Neural progenitor cell (in vitro differentiated cells): ENCODE data around the gene SAMD3. TPM values are rescaled to one million over a fixed set of nuclear protein-coding genes. Genes with fewer than 3 reads are reported as not detected.

Experiments used
- DNase-seq: peaks from one replicate; pipeline ENCODE4 v3.0.0-alpha.2; 2016; ENCODE audit warnings: low spot score
- H2AFZ ChIP-seq: fragments of 200-600 bp; sonication (generic); replicated peaks from 2 replicates; pipeline ENCODE4 v1.6.1; 2016; ENCODE audit warnings: antibody characterized with exemption
- H3F3A ChIP-seq: fragments of 200-600 bp; sonication (generic); 2 replicates; pipeline ENCODE4 v1.6.1; 2016; ENCODE audit warnings: antibody characterized with exemption, low read depth
- H3K27ac ChIP-seq: fragments of 200-600 bp; sonication (generic); 2 replicates; pipeline ENCODE4 v1.5.1; 2016; ENCODE audit warnings: mild to moderate bottlenecking
- H3K27me3 ChIP-seq: fragments of 200-600 bp; sonication (generic); 2 replicates; pipeline ENCODE4 v1.6.1; 2016; ENCODE audit warnings: mild to moderate bottlenecking, moderate library complexity
- H3K36me3 ChIP-seq: fragments of 200-600 bp; sonication (generic); 2 replicates; pipeline ENCODE4 v1.5.1; 2016
- H3K4me1 ChIP-seq: fragments of 200-600 bp; sonication (generic); 2 replicates; pipeline ENCODE4 v1.6.1; 2016; ENCODE audit warnings: mixed run types
- H3K4me2 ChIP-seq: fragments of 200-600 bp; sonication (generic); 2 replicates; pipeline ENCODE4 v1.6.1; 2016
- H3K4me3 ChIP-seq: fragments of 200-600 bp; sonication (generic); 2 replicates; pipeline ENCODE4 v1.5.1; 2016
- H3K79me2 ChIP-seq: fragments of 200-600 bp; sonication (generic); 2 replicates; pipeline ENCODE4 v1.6.1; 2016; ENCODE audit warnings: low read depth
- H3K9ac ChIP-seq: fragments of 200-600 bp; sonication (generic); 2 replicates; pipeline ENCODE4 v1.6.1; 2016
- H3K9me3 ChIP-seq: fragments of 200-600 bp; sonication (generic); 2 replicates; pipeline ENCODE4 v1.5.1; 2016; ENCODE audit warnings: low read depth
- H4K20me1 ChIP-seq: fragments of 200-600 bp; sonication (generic); 2 replicates; pipeline ENCODE4 v1.6.1; 2016; ENCODE audit warnings: low read depth
- H3K27ac Mint-ChIP-seq: 3 replicates; pipeline ENCODE4 v1.8.0; 2021; ENCODE audit warnings: mixed read lengths
- H3K27me3 Mint-ChIP-seq: 2 replicates; pipeline ENCODE4 v1.8.0; 2022; ENCODE audit warnings: low read depth, mild to moderate bottlenecking, inconsistent platforms, moderate library complexity, mixed read lengths; ENCODE audit not compliant: insufficient read depth
- H3K36me3 Mint-ChIP-seq: 3 replicates; pipeline ENCODE4 v1.8.0; 2021; ENCODE audit warnings: mixed read lengths
- H3K4me1 Mint-ChIP-seq: 3 replicates; pipeline ENCODE4 v1.8.0; 2021; ENCODE audit warnings: mixed read lengths
- H3K4me3 Mint-ChIP-seq: 3 replicates; pipeline ENCODE4 v1.8.0; 2021; ENCODE audit warnings: mild to moderate bottlenecking, moderate library complexity, mixed read lengths
- H3K9me3 Mint-ChIP-seq: 3 replicates; pipeline ENCODE4 v1.8.0; 2020; ENCODE audit warnings: mixed read lengths
- EZH2 ChIP-seq: fragments of 200-600 bp; sonication (generic); IDR thresholded peaks from 2 replicates; pipeline ENCODE4 v1.6.1; 2017; ENCODE audit warnings: antibody characterized with exemption, mild to moderate bottlenecking, moderate library complexity
- EZH2phosphoT487 ChIP-seq: fragments of 200-600 bp; sonication (generic); IDR thresholded peaks from 2 replicates; pipeline ENCODE4 v1.6.1; 2017; ENCODE audit warnings: antibody characterized with exemption
- total RNA-seq: library from RNA; depleted of rRNA; stranded (reverse); fragments of >200 nt; gene quantifications from 2 replicates; pipeline ENCODE4 v1.2.3, GENCODE V29; 2015; ENCODE audit warnings: low replicate concordance
- TF ChIP-seq, protein P1 (sequence below): fragments of 200-600 bp; sonication (generic); IDR thresholded peaks from 2 replicates; pipeline ENCODE4 v1.5.1; 2017; ENCODE audit warnings: antibody characterized with exemption, mild to moderate bottlenecking

SAMD3 gene
- total RNA-seq, 1 donor from 2014 or later: 2.0 TPM

DNA sequence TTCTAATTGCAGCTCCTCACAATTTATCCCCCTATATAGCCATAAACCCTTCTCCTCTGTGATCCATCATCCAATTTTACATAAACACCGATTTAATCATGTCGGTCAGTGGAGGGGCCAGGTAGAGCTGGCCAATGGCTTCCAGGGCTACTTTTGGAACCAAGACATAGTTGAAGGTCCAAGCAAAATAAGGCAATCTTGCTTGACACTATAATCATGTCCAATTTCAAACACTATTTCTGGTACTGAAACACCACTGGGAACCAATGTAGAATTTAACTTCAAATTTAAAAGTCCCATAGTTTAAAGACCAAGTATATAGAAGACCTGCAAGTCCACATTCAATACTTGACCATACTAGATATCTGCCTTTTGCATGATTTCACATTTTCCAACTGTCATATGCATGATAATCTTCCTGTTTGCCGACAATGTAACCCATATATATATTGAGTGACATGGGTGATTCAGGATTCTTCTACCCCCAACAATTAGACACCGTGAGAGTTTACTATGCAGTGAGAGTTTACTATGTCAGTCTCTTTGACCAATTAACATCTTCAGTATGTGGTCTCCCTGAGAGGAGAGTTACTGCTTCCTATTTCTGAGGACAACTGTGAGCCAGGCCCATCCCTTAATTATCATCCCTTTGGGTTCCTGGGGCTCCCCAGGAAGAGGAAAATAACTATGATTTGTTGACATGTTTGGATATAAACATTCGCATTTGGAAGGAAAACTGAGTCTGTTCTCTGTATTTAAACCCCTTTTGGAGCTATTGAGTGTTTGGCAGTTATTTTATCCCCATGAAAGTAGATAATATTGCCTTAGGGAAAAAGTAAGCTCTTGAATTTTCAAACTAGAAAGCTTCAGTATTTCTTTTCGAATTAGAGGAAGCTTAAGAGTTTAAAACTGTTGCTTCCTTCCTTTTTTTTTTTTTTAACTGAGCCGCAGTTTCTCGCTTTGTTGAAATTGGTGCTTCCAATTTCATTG, 31.8 kb downstream of the SAMD3 start:
- Histone ChIP-seq H3K4me2 (no peak overlapping the region), H3F3A (no peaks in the 10 kb centered on the region), H3K27ac (no peak overlapping the region), H3K9ac (no peak overlapping the region), H2AFZ (no peak overlapping the region), H3K27me3 (no peaks in the 10 kb centered on the region), H3K4me3 (no peak overlapping the region), H3K4me1 (no peaks in the 10 kb centered on the region), H4K20me1 (no peaks in the 10 kb centered on the region), H3K36me3 (no peaks in the 10 kb centered on the region), H3K9me3 (no peaks in the 10 kb centered on the region), H3K79me2 (no peaks in the 10 kb centered on the region)
- Mint-ChIP-seq H3K4me3 (no peak overlapping the region), H3K9me3 (peaks cover 26% of the 10 kb centered on the region), H3K27me3 (peaks cover 7% of the 10 kb centered on the region), H3K36me3 (peaks cover 2% of the 10 kb centered on the region), H3K27ac (no peak overlapping the region), H3K4me1 (peaks cover 3% of the 10 kb centered on the region)
- no peak for TF ChIP-seq EZH2phosphoT487
- TF ChIP-seq EZH2: no peak
- TF ChIP-seq, protein P1, sequence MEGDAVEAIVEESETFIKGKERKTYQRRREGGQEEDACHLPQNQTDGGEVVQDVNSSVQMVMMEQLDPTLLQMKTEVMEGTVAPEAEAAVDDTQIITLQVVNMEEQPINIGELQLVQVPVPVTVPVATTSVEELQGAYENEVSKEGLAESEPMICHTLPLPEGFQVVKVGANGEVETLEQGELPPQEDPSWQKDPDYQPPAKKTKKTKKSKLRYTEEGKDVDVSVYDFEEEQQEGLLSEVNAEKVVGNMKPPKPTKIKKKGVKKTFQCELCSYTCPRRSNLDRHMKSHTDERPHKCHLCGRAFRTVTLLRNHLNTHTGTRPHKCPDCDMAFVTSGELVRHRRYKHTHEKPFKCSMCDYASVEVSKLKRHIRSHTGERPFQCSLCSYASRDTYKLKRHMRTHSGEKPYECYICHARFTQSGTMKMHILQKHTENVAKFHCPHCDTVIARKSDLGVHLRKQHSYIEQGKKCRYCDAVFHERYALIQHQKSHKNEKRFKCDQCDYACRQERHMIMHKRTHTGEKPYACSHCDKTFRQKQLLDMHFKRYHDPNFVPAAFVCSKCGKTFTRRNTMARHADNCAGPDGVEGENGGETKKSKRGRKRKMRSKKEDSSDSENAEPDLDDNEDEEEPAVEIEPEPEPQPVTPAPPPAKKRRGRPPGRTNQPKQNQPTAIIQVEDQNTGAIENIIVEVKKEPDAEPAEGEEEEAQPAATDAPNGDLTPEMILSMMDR: no peak
- no peak for DNase-seq

GRCh38 chr6:130189531-130190397, 33.0 kb downstream of the SAMD3 start:
- no peak overlapping the region for H3K27ac Mint-ChIP-seq
- Histone ChIP-seq H3K27ac (no peak overlapping the region), H3K4me3 (no peak overlapping the region), H4K20me1 (no peaks in the 10 kb centered on the region), H2AFZ (no peak overlapping the region), H3K36me3 (no peaks in the 10 kb centered on the region), H3K9me3 (no peaks in the 10 kb centered on the region), H3K79me2 (no peaks in the 10 kb centered on the region), H3K4me2 (no peak overlapping the region), H3K9ac (no peak overlapping the region), H3K27me3 (no peaks in the 10 kb centered on the region), H3F3A (no peaks in the 10 kb centered on the region), H3K4me1 (no peaks in the 10 kb centered on the region)
- H3K4me1 Mint-ChIP-seq: peaks cover 3% of the 10 kb centered on the region
- DNase-seq: no peak
- TF ChIP-seq EZH2phosphoT487: no peak
- no peak for TF ChIP-seq EZH2
- TF ChIP-seq, protein P1: no peak
- H3K4me3 Mint-ChIP-seq: no peak overlapping the region
- peaks cover 5% of the 10 kb centered on the region for H3K27me3 Mint-ChIP-seq
- H3K9me3 Mint-ChIP-seq: peaks cover 21% of the 10 kb centered on the region
- peaks cover 2% of the 10 kb centered on the region for H3K36me3 Mint-ChIP-seq

DNA sequence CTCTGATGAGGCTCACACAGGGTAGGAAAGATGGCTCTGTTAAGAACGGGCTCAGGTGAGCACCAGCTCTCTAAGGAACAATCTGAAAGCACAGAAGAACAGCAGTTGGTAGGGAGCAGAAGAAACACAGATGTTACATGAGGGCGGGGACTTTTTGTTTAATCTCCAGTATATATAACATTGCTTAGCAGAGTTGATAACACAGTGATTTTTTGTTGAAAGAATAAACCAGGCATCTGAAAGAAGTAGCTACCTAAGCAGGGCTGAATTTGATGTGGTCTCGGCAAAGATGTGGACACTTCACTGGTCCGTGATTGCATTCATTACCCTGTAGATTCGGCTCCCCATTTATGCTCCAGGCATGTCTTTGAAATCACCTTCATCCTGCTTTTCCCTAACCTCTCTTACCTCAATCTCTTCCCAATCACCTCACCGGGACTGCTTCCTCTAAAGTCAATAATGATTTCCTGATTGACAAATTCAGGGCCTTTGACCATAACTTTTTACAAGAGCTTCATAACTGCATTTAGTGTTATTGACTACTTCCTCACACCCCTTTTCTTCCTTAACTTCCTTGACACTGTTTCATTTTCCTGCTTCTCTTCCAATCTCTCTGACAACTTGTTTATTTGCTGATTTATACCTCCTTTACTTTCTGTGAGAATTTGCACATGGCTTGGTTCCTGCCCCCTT, 34.4 kb downstream of the SAMD3 start:
- H3K27ac ChIP-seq: no peak overlapping the region
- no peaks in the 10 kb centered on the region for H3K4me1 ChIP-seq
- no peak overlapping the region for H3K4me3 ChIP-seq
- H3K4me3 Mint-ChIP-seq: no peak overlapping the region
- no peaks in the 10 kb centered on the region for H3K9me3 ChIP-seq
- no peak overlapping the region for H3K27ac Mint-ChIP-seq
- H3K36me3 ChIP-seq: no peaks in the 10 kb centered on the region
- no peak overlapping the region for H3K9ac ChIP-seq
- H3K27me3 Mint-ChIP-seq: peaks cover 5% of the 10 kb centered on the region
- no peak for DNase-seq
- H3K4me2 ChIP-seq: no peak overlapping the region
- H4K20me1 ChIP-seq: no peaks in the 10 kb centered on the region
- peaks cover 16% of the 10 kb centered on the region for H3K9me3 Mint-ChIP-seq
- H2AFZ ChIP-seq: no peak overlapping the region
- no peaks in the 10 kb centered on the region for H3F3A ChIP-seq
- H3K79me2 ChIP-seq: no peaks in the 10 kb centered on the region
- H3K27me3 ChIP-seq: no peaks in the 10 kb centered on the region
- H3K36me3 Mint-ChIP-seq: peaks cover under 1% of the 10 kb centered on the region
- peaks cover 3% of the 10 kb centered on the region for H3K4me1 Mint-ChIP-seq
- TF ChIP-seq EZH2 (no peak), EZH2phosphoT487 (no peak)
- TF ChIP-seq, protein P1: no peak
